Suprapubic skin (tissue), 4 donors: ENCODE measurements around the gene CPTP. TPM values are rescaled to one million over a fixed set of nuclear protein-coding genes. Genes with fewer than 3 reads are reported as not detected.

Source experiments
- DNase-seq, 2 donors: peaks; one replicate each; pipeline ENCODE4 v3.0.0-alpha.2; 2019; ENCODE audit warnings: low spot score in 2 of 2
- H3K27ac ChIP-seq: fragments of 200-600 bp; sonication (generic); one replicate; pipeline ENCODE4 v1.5.1; 2019
- H3K27me3 ChIP-seq: fragments of 200-600 bp; sonication (generic); one replicate; pipeline ENCODE4 v1.5.1; 2019
- H3K36me3 ChIP-seq: fragments of 200-600 bp; sonication (generic); one replicate; pipeline ENCODE4 v1.5.1; 2019
- H3K4me1 ChIP-seq: fragments of 200-600 bp; sonication (generic); one replicate; pipeline ENCODE4 v1.5.1; 2019
- H3K4me3 ChIP-seq: fragments of 200-600 bp; sonication (generic); one replicate; pipeline ENCODE4 v1.5.1; 2019; ENCODE audit warnings: mild to moderate bottlenecking
- H3K9me3 ChIP-seq: fragments of 200-600 bp; sonication (generic); one replicate; pipeline ENCODE4 v1.5.1; 2019
- CTCF ChIP-seq, 2 donors: fragments of 200-600 bp in 1 of 2; fragments of 450-650 bp in 1 of 2; sonication (generic) in 1 of 2; IDR thresholded peaks; one replicate each; pipeline ENCODE4 v1.5.1; 2016 to 2019; ENCODE audit warnings: antibody characterized with exemption in 2 of 2, mild to moderate bottlenecking in 1 of 2, moderate library complexity in 1 of 2
- EP300 ChIP-seq: sonication (generic); formaldehyde crosslinking; IDR thresholded peaks from one replicate; pipeline ENCODE4 v1.6.1; 2017; ENCODE audit warnings: antibody characterized with exemption
- POLR2A ChIP-seq, 2 donors: fragments of 450-650 bp; IDR thresholded peaks; one replicate each; pipeline ENCODE4 v1.6.1; 2017; ENCODE audit warnings: antibody characterized with exemption in 2 of 2, mild to moderate bottlenecking in 2 of 2, moderate library complexity in 2 of 2
- POLR2AphosphoS5 ChIP-seq, 3 donors: sonication (generic); formaldehyde crosslinking; IDR thresholded peaks; one replicate each; pipeline ENCODE4 v1.6.1; 2017; ENCODE audit warnings: antibody characterized with exemption in 3 of 3
- WGBS: methylation state at CpG from one replicate; pipeline ENCODE4 v1.1.5; 2018; 5-methylcytosine and 5-hydroxymethylcytosine counted together
- total RNA-seq, 4 donors: library from RNA; depleted of rRNA; stranded (reverse); fragments of >200 nt; gene quantifications; one replicate each; pipeline ENCODE4 v1.1.0, GENCODE V29; 2016

Gene CPTP
- total RNA-seq, 4 donors from 2014 or later = 32.5 to 60.4 (median 54.3) TPM

DNA sequence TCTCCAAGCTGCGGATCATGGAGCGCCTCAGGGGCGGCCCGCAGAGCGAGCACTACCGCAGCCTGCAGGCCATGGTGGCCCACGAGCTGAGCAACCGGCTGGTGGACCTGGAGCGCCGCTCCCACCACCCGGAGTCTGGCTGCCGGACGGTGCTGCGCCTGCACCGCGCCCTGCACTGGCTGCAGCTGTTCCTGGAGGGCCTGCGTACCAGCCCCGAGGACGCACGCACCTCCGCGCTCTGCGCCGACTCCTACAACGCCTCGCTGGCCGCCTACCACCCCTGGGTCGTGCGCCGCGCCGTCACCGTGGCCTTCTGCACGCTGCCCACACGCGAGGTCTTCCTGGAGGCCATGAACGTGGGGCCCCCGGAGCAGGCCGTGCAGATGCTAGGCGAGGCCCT, 2.7 kb downstream of the CPTP start:
- 92% methylated on average over 27 of the region's 40 CpGs for WGBS
- no peak for TF ChIP-seq CTCF (IDR thresholded peaks at IDR 0.05)
- TF ChIP-seq EP300 = no peak
- no peak for TF ChIP-seq POLR2A (IDR thresholded peaks at IDR 0.05)
- no peak for TF ChIP-seq POLR2AphosphoS5 (IDR thresholded peaks at IDR 0.05)
- peaks cover 18% of the 10 kb centered on the region for H3K36me3 ChIP-seq
- H3K4me1 ChIP-seq = peaks cover 58% of the 10 kb centered on the region
- no peak overlapping the region for H3K4me3 ChIP-seq
- no peak for DNase-seq
- H3K9me3 ChIP-seq = no peaks in the 10 kb centered on the region
- no peak overlapping the region for H3K27ac ChIP-seq
- no peaks in the 10 kb centered on the region for H3K27me3 ChIP-seq

DNA sequence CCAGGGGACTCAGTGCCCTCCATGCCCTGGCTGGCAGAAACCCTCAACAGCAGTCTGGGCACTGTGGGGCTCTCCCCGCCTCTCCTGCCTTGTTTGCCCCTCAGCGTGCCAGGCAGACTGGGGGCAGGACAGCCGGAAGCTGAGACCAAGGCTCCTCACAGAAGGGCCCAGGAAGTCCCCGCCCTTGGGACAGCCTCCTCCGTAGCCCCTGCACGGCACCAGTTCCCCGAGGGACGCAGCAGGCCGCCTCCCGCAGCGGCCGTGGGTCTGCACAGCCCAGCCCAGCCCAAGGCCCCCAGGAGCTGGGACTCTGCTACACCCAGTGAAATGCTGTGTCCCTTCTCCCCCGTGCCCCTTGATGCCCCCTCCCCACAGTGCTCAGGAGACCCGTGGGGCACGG, 3.7 kb downstream of the CPTP start:
- no peak for TF ChIP-seq CTCF (IDR thresholded peaks at IDR 0.05)
- no peak for TF ChIP-seq POLR2AphosphoS5 (IDR thresholded peaks at IDR 0.05)
- no peak for TF ChIP-seq POLR2A (IDR thresholded peaks at IDR 0.05)
- TF ChIP-seq EP300 = no peak
- Histone ChIP-seq H3K4me1 (peaks cover 58% of the 10 kb centered on the region), H3K9me3 (no peaks in the 10 kb centered on the region), H3K27me3 (no peaks in the 10 kb centered on the region), H3K36me3 (peaks cover 18% of the 10 kb centered on the region), H3K4me3 (no peak overlapping the region), H3K27ac (no peak overlapping the region)
- no peak for DNase-seq
- 82% methylated on average over 11 of the region's 15 CpGs for WGBS

- Histone ChIP-seq H3K4me3 (no peak overlapping the region), H3K36me3 (peaks cover 18% of the 10 kb centered on the region), H3K27me3 (no peaks in the 10 kb centered on the region), H3K4me1 (peaks cover 60% of the 10 kb centered on the region), H3K27ac (no peak overlapping the region), H3K9me3 (no peaks in the 10 kb centered on the region)
- no peak for TF ChIP-seq POLR2AphosphoS5 (IDR thresholded peaks at IDR 0.05)
- TF ChIP-seq EP300 = no peak
- TF ChIP-seq CTCF (IDR thresholded peaks at IDR 0.05) = no peak
- no peak for TF ChIP-seq POLR2A (IDR thresholded peaks at IDR 0.05)
- WGBS = 88% methylated on average over 41 of the region's 58 CpGs
- no peak for DNase-seq
These were observed 5.0 kb downstream of the CPTP start for GRCh38 chr1:1329304-1330210.

GRCh38 chr1:1330366-1331067, 5.9 kb downstream of the CPTP start:
- WGBS = 75% methylated on average over 5 of the region's 15 CpGs

More at GRCh38 chr1:1330366-1331067, 5.9 kb downstream of the CPTP start:
- peaks cover 54% of the 10 kb centered on the region for H3K4me1 ChIP-seq
- H3K27me3 ChIP-seq = no peaks in the 10 kb centered on the region
- no peak overlapping the region for H3K4me3 ChIP-seq
- no peak overlapping the region for H3K27ac ChIP-seq
- TF ChIP-seq POLR2A (IDR thresholded peaks at IDR 0.05) (no peak), CTCF (IDR thresholded peaks at IDR 0.05) (no peak), EP300 (no peak), POLR2AphosphoS5 (IDR thresholded peaks at IDR 0.05) (no peak)
- DNase-seq = no peak
- H3K9me3 ChIP-seq = no peaks in the 10 kb centered on the region
- peaks cover 21% of the 10 kb centered on the region for H3K36me3 ChIP-seq
